K562 (cell line): ENCODE data around the gene HMCN2. TPM values are rescaled to one million over a fixed set of nuclear protein-coding genes. Genes with fewer than 3 reads are reported as not detected.

Source experiments
- ATAC-seq: fragments of 200-7000 bp; cut with Tn5 transposase; 3 replicates; pipeline ENCODE4 v1.9.1; 2020; ENCODE audit warnings: moderate library complexity
- BruUV-seq: library from RNA; stranded (reverse); fragments of 400-500 nt; replicated peaks from 2 replicates; lab custom pipeline; 2021; lab: Mats Ljungman, UMichigan
- CTCF ChIA-PET: fragments of 300-600 bp; formaldehyde crosslinking; extraction: SDS; loops from one replicate; lab custom pipeline; 2021; ENCODE audit warnings: low intra/inter-chr PET ratio; lab: Yijun Ruan, JAX
- POLR2A ChIA-PET: fragments of 300-600, 350-650 bp; sonication (Branson Sonifier 250); formaldehyde crosslinking; extraction: SDS; loops from one replicate; lab custom pipeline; 2021; ENCODE audit warnings: antibody characterized with exemption, inconsistent platforms; lab: Yijun Ruan, JAX
- DNase-seq, 4 experiments: peaks; one replicate each; pipeline versions ENCODE4 v3.0.0 to v3.0.0-alpha.2; 2011 to 2018; ENCODE audit warnings: low spot score in 3 of 4, mixed read lengths in 3 of 4; ENCODE audit errors: extremely low read depth in 1 of 4
- FAIRE-seq: peaks from 2 replicates; lab custom pipeline; 2011; peaks lifted over from hg19 to GRCh38; lab: Jason Lieb, UNC
- H2AFZ ChIP-seq: 2 replicates; pipeline ENCODE4 v1.6.0; 2011; ENCODE audit warnings: low read depth, low read length, control low read depth, inconsistent platforms
- H3K27ac ChIP-seq: fragments of 200-600 bp; 3 replicates; pipeline ENCODE4 v1.8.0; 2011; ENCODE audit warnings: low read depth, mild to moderate bottlenecking, control low read depth, inconsistent platforms, low read length, moderate library complexity, mixed read lengths; ENCODE audit errors: extremely low read depth
- H3K27me3 ChIP-seq, 2 experiments: fragments of 300-600 bp in 1 of 2; 2 replicates in 1 of 2; 3 replicates in 1 of 2; pipeline versions ENCODE4 v1.6.0 to v1.8.0; 2011; ENCODE audit warnings: inconsistent platforms in 2 of 2, low read length in 2 of 2, mild to moderate bottlenecking in 1 of 2, mixed read lengths in 1 of 2, moderate library complexity in 1 of 2; ENCODE audit not compliant: control insufficient read depth in 2 of 2, insufficient read depth in 2 of 2
- H3K36me3 ChIP-seq: fragments of 300-600 bp; 3 replicates; pipeline ENCODE4 v1.8.0; 2011; ENCODE audit warnings: mild to moderate bottlenecking, low read length, inconsistent platforms; ENCODE audit not compliant: control insufficient read depth, insufficient read depth
- H3K4me1 ChIP-seq, 2 experiments: fragments of 200-600 bp in 1 of 2; replicated peaks in 1 of 2; 2 replicates in 1 of 2; 3 replicates in 1 of 2; pipeline versions ENCODE4 v1.5.1 to v1.8.0; 2011; ENCODE audit warnings: inconsistent platforms in 2 of 2, low read length in 2 of 2, mild to moderate bottlenecking in 1 of 2, mixed read lengths in 1 of 2, moderate library complexity in 1 of 2; ENCODE audit not compliant: control insufficient read depth in 2 of 2, insufficient read depth in 2 of 2
- H3K4me2 ChIP-seq: 2 replicates; pipeline ENCODE4 v1.6.1; 2011; ENCODE audit warnings: low read length, control low read depth, inconsistent platforms, mixed read lengths; ENCODE audit not compliant: insufficient read depth
- H3K4me3 ChIP-seq: fragments of 200-600 bp; sonication (generic), shearing (Covaris generic); 2 replicates; pipeline ENCODE4 v1.5.1; 2016; ENCODE audit warnings: control low read depth, inconsistent platforms
- H3K79me2 ChIP-seq: fragments of 200-600 bp; 3 replicates; pipeline ENCODE4 v1.8.0; 2011; ENCODE audit warnings: low read length, inconsistent platforms; ENCODE audit not compliant: control insufficient read depth, insufficient read depth
- H3K9ac ChIP-seq, 2 experiments: 2 replicates each; pipeline versions ENCODE4 v1.6.0 to v1.6.1; 2011; ENCODE audit warnings: low read depth in 2 of 2, low read length in 2 of 2, control low read depth in 1 of 2, inconsistent platforms in 1 of 2, mild to moderate bottlenecking in 1 of 2, mixed read lengths in 1 of 2; ENCODE audit not compliant: insufficient read depth in 1 of 2
- H3K9me1 ChIP-seq: one replicate; pipeline ENCODE4 v1.6.0; 2011; ENCODE audit warnings: inconsistent platforms, mild to moderate bottlenecking, low read length, moderate library complexity; ENCODE audit not compliant: control insufficient read depth, insufficient read depth
- H3K9me3 ChIP-seq: replicated peaks from 2 replicates; pipeline ENCODE4 v1.5.1; 2011; ENCODE audit warnings: low read depth, low read length, inconsistent platforms; ENCODE audit not compliant: control insufficient read depth, insufficient read depth
- H4K20me1 ChIP-seq: replicated peaks from 2 replicates; pipeline ENCODE4 v1.6.1; 2011; ENCODE audit warnings: low read length, inconsistent platforms, mixed read lengths; ENCODE audit not compliant: control insufficient read depth, insufficient read depth
- BCL6 ChIP-seq: fragments of 250-450 bp; sonication (Bioruptor Pico); IDR thresholded peaks from 2 replicates; pipeline ENCODE4 v1.4.0; 2020
- CREM ChIP-seq: IDR thresholded peaks from 2 replicates; pipeline ENCODE4 v1.6.1; 2014; ENCODE audit warnings: antibody characterized with exemption, low read depth
- CXXC5 ChIP-seq: fragments of 250-450 bp; sonication (Bioruptor Pico); IDR thresholded peaks from 2 replicates; pipeline ENCODE4 v1.8.0; 2022; ENCODE audit warnings: inconsistent platforms, mild to moderate bottlenecking, moderate library complexity
- DIDO1 ChIP-seq: fragments of 450-650 bp; IDR thresholded peaks from 2 replicates; pipeline ENCODE4 v1.6.1; 2016; ENCODE audit warnings: low read depth, missing biosample characterization, missing genetic modification characterization
- ESRRA ChIP-seq: fragments of 450-650 bp; IDR thresholded peaks from 2 replicates; pipeline ENCODE4 v1.6.1; 2014; ENCODE audit warnings: low read depth, mild to moderate bottlenecking, moderate library complexity, borderline replicate concordance
- HNRNPLL ChIP-seq: fragments of 200-400 bp; formaldehyde crosslinking; IDR thresholded peaks from 2 replicates; pipeline ENCODE4 v1.6.1; 2017; ENCODE audit warnings: low read length, low read depth, mild to moderate bottlenecking; ENCODE audit not compliant: poor library complexity, severe bottlenecking
- LEF1 ChIP-seq: fragments of 450-650 bp; IDR thresholded peaks from 2 replicates; pipeline ENCODE4 v1.6.1; 2016; ENCODE audit warnings: mild to moderate bottlenecking
- NCOA4 ChIP-seq: fragments of 450-650 bp; IDR thresholded peaks from 2 replicates; pipeline ENCODE4 v1.6.1; 2018; ENCODE audit warnings: mild to moderate bottlenecking; ENCODE audit not compliant: partially characterized antibody
- NFE2 ChIP-seq: IDR thresholded peaks from 2 replicates; pipeline ENCODE4 v1.6.1; 2014; ENCODE audit warnings: antibody characterized with exemption, low read depth
- NONO ChIP-seq, 2 experiments: fragments of 200-400 bp in 1 of 2; fragments of 450-650 bp in 1 of 2; formaldehyde crosslinking in 1 of 2; IDR thresholded peaks; 2 replicates each; pipeline ENCODE4 v1.6.1; 2017; ENCODE audit warnings: low read depth in 2 of 2, mild to moderate bottlenecking in 2 of 2, moderate library complexity in 2 of 2, low read length in 1 of 2
- PRMT5 ChIP-seq: sonication (generic); formaldehyde crosslinking; IDR thresholded peaks from 2 replicates; pipeline ENCODE4 v1.5.0; 2020; ENCODE audit warnings: missing genetic modification reagents
- RAD21 ChIP-seq, 2 experiments: fragments of 250-450 bp in 1 of 2; fragments of 450-650 bp in 1 of 2; sonication (Bioruptor Pico) in 1 of 2; formaldehyde crosslinking in 1 of 2; IDR thresholded peaks in 1 of 2; conservative IDR thresholded peaks in 1 of 2; 2 replicates each; pipeline versions ENCODE4 v1.4.0 to v1.8.0; 2020 to 2022; ENCODE audit warnings: mild to moderate bottlenecking in 2 of 2, moderate library complexity in 1 of 2
- RB1 ChIP-seq: fragments of 450-650 bp; IDR thresholded peaks from 2 replicates; pipeline ENCODE4 v1.6.1; 2017; ENCODE audit warnings: low read depth, mild to moderate bottlenecking
- WHSC1 ChIP-seq: IDR thresholded peaks from one replicate; pipeline ENCODE4 v1.6.1; 2012; ENCODE audit warnings: low read length, control low read depth, inconsistent platforms
- ZFP36 ChIP-seq: fragments of 150-350 bp; IDR thresholded peaks from 2 replicates; pipeline ENCODE4 v1.6.1; 2018; ENCODE audit warnings: low read length, low read depth; ENCODE audit not compliant: partially characterized antibody
- ZNF507 ChIP-seq: conservative IDR thresholded peaks from 2 replicates; pipeline ENCODE4 v1.6.1; 2017; ENCODE audit warnings: missing genetic modification characterization, missing compliant biosample characterization
- ZNF76 ChIP-seq: fragments of 250-450 bp; sonication (Bioruptor Pico); IDR thresholded peaks from 2 replicates; pipeline ENCODE4 v1.4.0; 2020; ENCODE audit warnings: mild to moderate bottlenecking, moderate library complexity, borderline replicate concordance
- WGBS: fragments of 100-300 bp; shearing (Covaris generic); methylation state at CpG from one replicate; pipeline ENCODE4 v1.1.6; 2016; ENCODE audit warnings: low coverage, mixed read lengths; ENCODE audit not compliant: insufficient coverage; ENCODE audit errors: missing lambda C conversion rate; 5-methylcytosine and 5-hydroxymethylcytosine counted together
- in situ Hi-C: fragments of 300-500 bp; cut with MboI; formaldehyde crosslinking; loops from 4 replicates; pipeline ENCODE4 v1.15.0; 2018; ENCODE audit warnings: inconsistent platforms, mixed read lengths
- intact Hi-C: fragments of 100-400 bp; cut with micrococcal nuclease; formaldehyde crosslinking; loops from 2 replicates; pipeline ENCODE4 v1.14.2; 2022
- polyA plus RNA-seq, 8 experiments: library from polyadenylated mRNA; depleted of rRNA in 4 of 8; stranded (reverse) in 5 of 8; unstranded in 3 of 8; fragments of >200 nt; fragmentation: Nextera tagmentation in 2 of 8; fragmentation: Illumina TruSeq in 1 of 8; extraction: Ambion mirVana in 2 of 8; extraction: Trizol in 1 of 8; gene quantifications; 2 replicates each; pipeline versions ENCODE4 v1.2.1 to v1.2.3, GENCODE V29; 2011 to 2014; ENCODE audit warnings: inconsistent platforms in 1 of 8, missing spikeins in 1 of 8
- total RNA-seq, 7 experiments: library from RNA; depleted of rRNA in 6 of 7; stranded (reverse); fragments of >200 nt in 6 of 7; fragmentation: Illumina TruSeq in 2 of 7; extraction: Trizol in 2 of 7; gene quantifications; 2 replicates each; pipeline versions ENCODE4 v1.2.1 to v1.2.3, GENCODE V29; 2011 to 2021; ENCODE audit warnings: low replicate concordance in 1 of 7
- TF ChIP-seq, protein P1 (sequence below): fragments of 450-650 bp; IDR thresholded peaks from one replicate; pipeline ENCODE4 v1.6.1; 2018; ENCODE audit warnings: mild to moderate bottlenecking, moderate library complexity; ENCODE audit not compliant: partially characterized antibody

The HMCN2 gene
- total and polyA plus RNA-seq, 9 of the 15 experiments (the other 6 are each of a cell fraction or from before 2014, with no cell fraction given), result 0.01 TPM; not detected in 8

DNA sequence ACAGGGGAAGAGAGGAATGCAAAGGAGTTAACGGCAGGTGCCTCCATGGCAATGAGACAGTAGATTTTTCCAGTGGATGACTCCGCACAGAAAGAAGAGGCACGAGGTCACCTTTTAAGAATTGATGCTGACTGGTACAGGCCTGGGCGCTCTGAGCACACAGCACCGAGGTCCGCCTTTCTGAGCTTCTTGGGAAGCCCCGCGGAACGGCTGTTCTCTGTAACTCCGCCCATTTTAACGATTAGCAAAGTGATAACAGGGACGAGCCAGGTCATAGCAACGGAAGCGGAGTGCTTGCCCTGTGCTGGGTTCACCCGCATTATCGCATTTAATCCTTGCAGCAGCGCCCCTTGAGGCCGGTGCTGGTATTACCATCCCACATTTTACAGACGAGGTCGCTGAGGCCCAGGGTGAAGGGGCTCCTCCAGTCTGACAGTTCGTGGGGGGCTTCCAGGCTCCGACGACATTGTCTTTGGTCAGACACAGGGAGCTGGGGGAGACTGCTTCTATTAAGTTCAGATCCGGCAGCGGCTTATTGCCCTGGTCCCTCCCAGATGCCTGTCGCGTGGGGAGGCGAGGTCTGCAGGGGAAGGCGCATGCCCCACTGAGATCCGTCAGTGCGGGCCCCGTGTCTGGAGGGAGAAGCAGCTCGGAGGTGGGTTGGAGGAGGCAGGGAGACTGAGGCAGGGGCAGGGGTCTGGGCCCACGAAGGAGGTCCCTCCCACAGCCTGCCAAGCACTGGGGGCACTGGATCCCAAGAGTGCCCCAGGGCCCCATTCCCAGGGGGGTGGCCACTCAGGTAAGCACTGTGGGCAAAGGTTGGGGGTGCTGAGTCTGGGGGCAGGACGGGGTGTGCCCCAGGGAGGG lies 22.3 kb upstream of the HMCN2 start (continued):
- TF ChIP-seq RB1 (0 out of 2 replicates have a peak, but pooled peaks have one; percentile 29), ZNF76 (CRISPR knock-in tag) (no peak), HNRNPLL (peak; percentile 30), ESRRA (0 out of 2 replicates have a peak, but pooled peaks have one; percentile 57), RAD21 (CRISPR knock-in tag; conservative IDR thresholded peaks at IDR 0.05 in 1 of 2, IDR thresholded peaks at IDR 0.05 in 1 of 2) (peak; percentile 19 to 44; a peak in 2 of 4 replicates), CREM (0 out of 2 replicates have a peak, but pooled peaks have one; percentile 21), NFE2 (0 out of 2 replicates have a peak, but pooled peaks have one; percentile 15), CXXC5 (CRISPR knock-in tag) (peak; percentile 69)

DNA sequence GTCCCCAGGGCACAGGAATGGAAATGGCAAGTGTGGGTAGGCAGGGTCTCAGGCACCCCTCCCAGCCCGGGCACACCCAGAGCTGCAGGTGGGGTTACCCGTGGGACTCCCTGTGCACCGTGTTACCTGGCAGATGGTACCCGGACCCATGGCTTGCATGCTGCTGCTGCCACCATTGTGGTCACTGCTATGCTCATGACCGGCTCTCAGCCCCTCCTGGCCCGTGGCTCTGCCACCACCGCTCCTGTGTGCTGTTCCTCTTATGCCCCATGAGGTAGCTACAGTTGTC lies 21.7 kb upstream of the HMCN2 start:
- TF ChIP-seq ZFP36 (no peak), ZNF507 (tag) (no peak), BCL6 (CRISPR knock-in tag) (no peak), DIDO1 (tag) (no peak), PRMT5 (CRISPR knock-in tag) (no peak), NONO (IDR thresholded peaks at IDR 0.05; ENCODE audit: low read depth in 2 of 2, low read length in 1 of 2) (no peak), NCOA4 (no peak), WHSC1 (no peak), LEF1 (no peak)
- TF ChIP-seq, protein P1, sequence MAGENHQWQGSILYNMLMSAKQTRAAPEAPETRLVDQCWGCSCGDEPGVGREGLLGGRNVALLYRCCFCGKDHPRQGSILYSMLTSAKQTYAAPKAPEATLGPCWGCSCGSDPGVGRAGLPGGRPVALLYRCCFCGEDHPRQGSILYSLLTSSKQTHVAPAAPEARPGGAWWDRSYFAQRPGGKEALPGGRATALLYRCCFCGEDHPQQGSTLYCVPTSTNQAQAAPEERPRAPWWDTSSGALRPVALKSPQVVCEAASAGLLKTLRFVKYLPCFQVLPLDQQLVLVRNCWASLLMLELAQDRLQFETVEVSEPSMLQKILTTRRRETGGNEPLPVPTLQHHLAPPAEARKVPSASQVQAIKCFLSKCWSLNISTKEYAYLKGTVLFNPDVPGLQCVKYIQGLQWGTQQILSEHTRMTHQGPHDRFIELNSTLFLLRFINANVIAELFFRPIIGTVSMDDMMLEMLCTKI, result no peak
- no TSS peak for BruUV-seq
- in situ Hi-C loops, result no loop called here

More for the DNA sequence above, 21.7 kb upstream of the HMCN2 start:
- DNase-seq (no peak), FAIRE-seq (no peak), ATAC-seq (no peak)
- Histone ChIP-seq H3K4me3 (no peak overlapping the region), H3K4me2 (no peak overlapping the region), H3K4me1 (peaks cover 11 to 18% of the 10 kb centered on the region in 2 experiments; a peak in 4 of 5 replicates), H3K9ac (peak overlapping the region in 1 of 2 experiments; percentile 33; a peak in 1 of 4 replicates), H3K79me2 (no peaks in the 10 kb centered on the region), H2AFZ (no peak overlapping the region), H3K36me3 (no peaks in the 10 kb centered on the region), H4K20me1 (no peaks in the 10 kb centered on the region), H3K27me3 (no peaks in the 10 kb centered on the region), H3K9me1 (no peaks in the 10 kb centered on the region), H3K9me3 (no peaks in the 10 kb centered on the region; the same call in 1 of the 2 replicates), H3K27ac (no peak overlapping the region)
- CTCF ChIA-PET, result no interaction called here
- POLR2A ChIA-PET, result interaction anchor here (0.7 kb wide), 1 partner anchor 17 kb away, joined by 3 read pairs; no protein-coding TSS in a partner anchor
- WGBS, result 28% methylated on average over 7 of the region's 7 CpGs
- intact Hi-C loops, result loop anchor here (10.0 kb wide), 1 partner anchor 101 kb away; no protein-coding TSS in a partner anchor
